ENCODE measurements around the gene MARCHF2.

The MARCHF2 gene

GRCh38 chr19:8482696-8483095 lies 69.6 kb downstream of the MARCHF2 start:
- DNase-seq: no peak

GRCh38 chr19:8483165-8483564 lies 70.1 kb downstream of the MARCHF2 start:
- no peak for DNase-seq

GRCh38 chr19:8484331-8484894 lies 71.3 kb downstream of the MARCHF2 start:
- DNase-seq: no peak

GRCh38 chr19:8485561-8486371 lies 72.7 kb downstream of the MARCHF2 start:
- DNase-seq: no peak

- DNase-seq: no peak
These were observed 73.6 kb downstream of the MARCHF2 start for GRCh38 chr19:8486661-8487136.

GRCh38 chr19:8487137-8487851 lies 74.2 kb downstream of the MARCHF2 start:
- no peak for DNase-seq

GRCh38 chr19:8488365-8488764 lies 75.3 kb downstream of the MARCHF2 start:
- DNase-seq: no peak

Data from NCI-H774 (cell line).